ENCODE measurements around the gene PTMS. TPM values are rescaled to one million over a fixed set of nuclear protein-coding genes. Genes with fewer than 3 reads are reported as not detected.

The PTMS gene
- total RNA-seq, 4 donors from 2014 or later = 44.2 to 87.5 (median 53.0) TPM

GRCh38 chr12:6725350-6725749, 40.8 kb upstream of the PTMS start:
- TF ChIP-seq POLR2A (IDR thresholded peaks at IDR 0.05) = no peak
- no peak for TF ChIP-seq CTCF (IDR thresholded peaks at IDR 0.05)
- DNase-seq = no peak

GRCh38 chr12:6729186-6729585, 37.0 kb upstream of the PTMS start:
- no peak overlapping the region for H3K4me3 ChIP-seq
- H3K27ac ChIP-seq = no peak overlapping the region
- H3K27me3 ChIP-seq = no peaks in the 10 kb centered on the region
- H3K36me3 ChIP-seq = peaks cover 0 to 48% (median 0%) of the 10 kb centered on the region in 3 donors
- DNase-seq = no peak
- peaks cover 0 to 10% (median 7%) of the 10 kb centered on the region in 4 donors for H3K4me1 ChIP-seq
- TF ChIP-seq POLR2A (IDR thresholded peaks at IDR 0.05) = no peak
- TF ChIP-seq CTCF (IDR thresholded peaks at IDR 0.05) = no peak
- H3K9me3 ChIP-seq = no peaks in the 10 kb centered on the region

More at GRCh38 chr12:6725350-6725749, 40.8 kb upstream of the PTMS start:
- H3K27ac ChIP-seq = no peak overlapping the region
- no peak overlapping the region for H3K4me3 ChIP-seq
- peaks cover 0 to 10% (median 7%) of the 10 kb centered on the region in 4 donors for H3K4me1 ChIP-seq
- peaks cover 0 to 30% (median 0%) of the 10 kb centered on the region in 3 donors for H3K36me3 ChIP-seq
- no peaks in the 10 kb centered on the region for H3K9me3 ChIP-seq
- H3K27me3 ChIP-seq = no peaks in the 10 kb centered on the region

DNA sequence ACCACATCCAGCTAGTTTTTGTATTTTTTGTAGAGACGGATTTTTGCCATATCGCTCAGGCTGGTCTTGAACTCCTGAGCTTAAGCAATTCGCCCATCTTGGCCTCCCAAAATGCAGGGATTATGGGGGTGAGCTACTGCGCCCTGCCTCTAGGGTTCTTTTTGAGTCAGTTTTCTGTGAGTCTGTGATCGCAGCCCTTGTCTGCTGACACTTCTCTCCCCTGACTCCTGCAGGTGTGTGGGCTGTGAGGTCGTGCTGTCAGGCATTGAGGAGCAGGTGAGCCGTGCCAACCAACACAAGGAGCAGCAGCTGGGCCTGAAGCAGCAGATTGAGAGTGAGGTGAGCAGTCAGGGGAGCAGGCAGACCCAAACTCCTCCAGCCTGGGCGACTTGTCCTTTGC, 36.0 kb upstream of the PTMS start:
- Histone ChIP-seq H3K27ac (no peak overlapping the region), H3K27me3 (no peaks in the 10 kb centered on the region), H3K4me1 (peaks cover 0 to 3% (median under 1%) of the 10 kb centered on the region in 4 donors), H3K36me3 (peaks cover 0 to 48% (median 0%) of the 10 kb centered on the region in 3 donors), H3K4me3 (no peak overlapping the region), H3K9me3 (no peaks in the 10 kb centered on the region)
- TF ChIP-seq CTCF (IDR thresholded peaks at IDR 0.05) = no peak
- TF ChIP-seq POLR2A (IDR thresholded peaks at IDR 0.05) = no peak
- DNase-seq = no peak

DNA sequence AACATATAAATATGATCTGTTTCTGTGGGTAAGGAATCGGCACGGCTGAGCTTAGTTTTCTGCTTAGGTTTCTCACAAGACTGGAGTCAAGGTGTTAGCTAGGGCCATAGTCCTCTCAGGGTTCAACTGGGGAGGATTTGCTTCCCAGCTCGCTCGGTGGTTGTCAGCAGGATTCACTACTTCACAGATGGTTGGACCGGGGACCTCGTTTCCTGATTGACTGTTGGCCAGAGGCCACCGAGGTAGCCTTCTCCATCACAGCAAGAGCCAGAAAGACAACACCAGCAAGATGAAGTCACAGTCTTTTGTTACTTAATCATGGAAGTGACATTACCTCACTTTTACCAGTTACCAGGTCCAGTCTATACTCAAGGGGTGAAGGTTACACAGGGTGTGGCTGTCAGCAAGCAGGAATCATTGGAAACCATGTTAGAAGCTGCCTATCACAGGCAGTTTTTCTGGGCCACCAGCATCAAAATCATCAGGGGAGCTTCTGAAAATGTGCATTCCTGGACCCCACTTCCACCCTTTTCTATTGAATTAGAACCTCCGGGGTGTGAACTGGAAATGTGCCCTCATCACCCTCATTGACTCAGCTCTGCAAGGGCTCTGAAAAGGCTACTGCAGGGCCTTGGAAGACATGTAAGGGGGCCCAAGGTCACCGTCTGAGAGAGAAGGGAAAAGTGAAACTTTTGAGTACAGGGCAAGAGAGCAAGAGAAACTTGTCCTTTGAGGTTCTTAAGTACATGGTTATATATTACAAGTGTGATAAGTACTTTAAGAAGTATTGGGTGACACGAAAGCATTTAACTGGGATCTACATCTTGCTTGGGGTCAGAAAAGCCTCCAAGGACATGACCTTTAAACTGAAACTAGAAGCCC, 31.4 kb upstream of the PTMS start:
- TF ChIP-seq CTCF (IDR thresholded peaks at IDR 0.05) (no peak), POLR2A (IDR thresholded peaks at IDR 0.05) (no peak)
- H3K27ac ChIP-seq = peak overlapping the region in 1 of 4 donors; percentile 39

DNA sequence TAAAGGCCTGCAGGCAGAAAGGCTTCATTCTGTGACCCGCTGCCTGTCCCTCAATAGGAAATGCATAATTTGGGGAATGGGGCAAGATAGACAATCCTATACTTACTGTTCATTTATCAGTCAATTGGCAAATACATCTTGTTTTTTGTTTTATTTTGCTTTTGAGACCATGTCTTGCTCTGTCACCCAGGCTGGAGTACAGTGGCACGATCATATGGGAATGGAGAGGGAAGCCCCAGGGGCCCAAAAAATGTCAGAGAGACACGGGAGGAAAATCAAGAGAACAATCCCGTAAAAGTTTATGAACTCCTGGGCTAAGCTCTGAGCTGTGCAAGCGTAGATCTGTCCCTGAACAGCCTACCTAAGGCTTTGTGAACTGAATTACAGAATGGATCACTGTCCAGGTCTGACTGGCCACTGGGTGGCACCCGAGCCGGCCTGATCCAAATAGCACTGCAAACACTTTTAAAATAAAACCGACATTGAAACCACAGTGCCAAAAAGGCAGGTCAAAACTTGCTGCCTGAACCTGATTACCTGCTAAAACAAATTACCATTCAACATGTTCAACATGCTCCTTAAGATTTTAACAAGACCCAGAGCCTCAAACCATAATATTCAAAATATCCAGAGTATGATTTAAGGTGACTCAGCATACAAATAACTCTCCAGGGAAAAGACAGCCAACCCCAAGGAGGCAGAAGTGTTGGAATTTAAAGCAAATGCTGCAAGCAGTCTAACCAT, 30.5 kb upstream of the PTMS start:
- no peaks in the 10 kb centered on the region for H3K9me3 ChIP-seq
- TF ChIP-seq CTCF (IDR thresholded peaks at IDR 0.05) (peak in 5 of 6 experiments; percentile 44 to 81 (median 76)), POLR2A (IDR thresholded peaks at IDR 0.05) (no peak)
- peaks cover 0 to 16% (median 0%) of the 10 kb centered on the region in 3 donors for H3K36me3 ChIP-seq
- peak; percentile 47 to 89 (median 75) for DNase-seq
- no peak overlapping the region for H3K4me3 ChIP-seq
- no peak overlapping the region for H3K27ac ChIP-seq
- H3K4me1 ChIP-seq = peaks cover 0 to 3% (median 0%) of the 10 kb centered on the region in 4 donors
- H3K27me3 ChIP-seq = no peaks in the 10 kb centered on the region

More for the DNA sequence above, 31.4 kb upstream of the PTMS start:
- no peak overlapping the region for H3K4me3 ChIP-seq
- peaks cover 0 to 24% (median 0%) of the 10 kb centered on the region in 3 donors for H3K36me3 ChIP-seq
- no peaks in the 10 kb centered on the region for H3K9me3 ChIP-seq
- DNase-seq = peak in 1 of 3 donors; percentile 52
- H3K27me3 ChIP-seq = no peaks in the 10 kb centered on the region
- peaks cover 0 to 3% (median 0%) of the 10 kb centered on the region in 4 donors for H3K4me1 ChIP-seq

All from Peyer's patch (tissue), 4 donors.